ENCODE measurements around the gene CEP295NL. TPM values are rescaled to one million over a fixed set of nuclear protein-coding genes. Genes with fewer than 3 reads are reported as not detected.

The CEP295NL gene
- total and polyA plus RNA-seq, 2 of the 8 experiments (the other 6 are each of a cell fraction or from before 2014, with no cell fraction given) = 0.06 to 2.0 TPM

DNA sequence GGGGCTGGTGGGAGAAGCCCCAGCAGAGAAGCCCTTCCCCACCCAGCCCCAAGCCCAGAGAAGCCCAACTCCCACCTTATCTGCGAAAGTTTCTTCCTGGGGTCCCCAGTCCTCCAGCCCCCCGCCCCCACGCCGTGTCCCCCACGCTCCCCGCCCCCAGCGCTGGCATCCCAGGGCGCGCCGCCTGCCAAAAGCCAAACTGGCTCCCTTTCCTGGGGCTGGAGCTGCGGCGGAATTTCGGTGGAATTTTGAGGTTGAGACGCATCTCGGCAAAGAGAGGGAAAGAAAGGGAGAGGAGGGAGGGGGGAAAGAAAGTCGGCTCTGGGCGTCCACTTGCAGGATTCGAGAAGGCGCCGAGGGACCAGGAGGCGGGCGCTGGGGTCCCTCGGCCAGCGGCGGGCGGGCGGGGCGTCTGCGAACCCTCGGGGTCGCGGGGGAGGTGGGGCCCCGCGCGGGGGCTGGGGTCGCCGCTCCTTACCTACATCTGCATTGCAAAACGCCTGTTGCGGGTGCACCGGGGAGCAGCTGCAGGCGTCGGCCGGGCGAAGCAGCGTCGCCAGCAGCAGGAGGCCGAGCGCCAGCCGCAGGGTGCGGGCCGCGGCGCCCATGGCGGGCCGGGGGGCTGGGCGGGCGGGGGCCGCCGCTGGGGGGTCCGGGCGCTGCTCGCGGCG, 21.6 kb upstream of the CEP295NL start:
- Histone ChIP-seq H3K36me3 (ENCODE audit: control insufficient read depth in 2 of 4, insufficient read depth in 4 of 4, low read length in 3 of 4) (peaks cover 0 to 3% (median 0%) of the 10 kb centered on the region in 4 experiments; a peak in 1 of 8 replicates), H3K79me1 (ENCODE audit: low read depth, low read length) (peaks cover 10% of the 10 kb centered on the region), H3K23me2 (ENCODE audit: low read depth, low read length) (peaks cover 11% of the 10 kb centered on the region; the same call in 1 of the 2 replicates), H3K23ac (ENCODE audit: insufficient read length) (no peak overlapping the region), H4K91ac (replicated peaks; ENCODE audit: insufficient read length, low read length) (no peak overlapping the region), H3K4me3 (ENCODE audit: extremely low read depth in 1 of 4, insufficient read depth in 2 of 4, low read depth in 3 of 4, low read length in 4 of 4) (peak overlapping the region; percentile 60 to 83 (median 70)), H2BK12ac (ENCODE audit: low read depth, low read length) (no peak overlapping the region), H3K27ac (ENCODE audit: low read depth, low read length) (no peak overlapping the region), H4K8ac (ENCODE audit: extremely low read depth, insufficient read depth, low read length) (peak overlapping the region; percentile 75), H4K5ac (ENCODE audit: insufficient read length, low read depth, low read length) (no peak overlapping the region), H3K14ac (ENCODE audit: insufficient read length) (no peak overlapping the region), H2BK120ac (replicated peaks; ENCODE audit: low read depth, low read length) (peak overlapping the region; percentile 43), H3K18ac (ENCODE audit: extremely low read depth, low read length) (peak overlapping the region; percentile 3; the same call in 1 of the 2 replicates), H2AK5ac (ENCODE audit: low read depth, low read length) (no peak overlapping the region), H2AFZ (ENCODE audit: low read length) (no peak overlapping the region), H4K20me1 (replicated peaks in 1 of 2; ENCODE audit: control insufficient read depth in 1 of 2, insufficient read depth in 2 of 2, low read length in 2 of 2) (peaks cover 5 to 19% of the 10 kb centered on the region in 2 experiments), H2BK5ac (ENCODE audit: low read depth, low read length) (no peak overlapping the region), H3K9ac (replicated peaks in 1 of 4; ENCODE audit: extremely low read depth in 1 of 4, low read depth in 3 of 4, low read length in 3 of 4) (peak overlapping the region; percentile 35 to 80 (median 54)), H3K9me3 (ENCODE audit: insufficient read depth in 2 of 2, low read depth in 1 of 2, low read length in 1 of 2) (no peaks in the 10 kb centered on the region), H3K4ac (replicated peaks; ENCODE audit: insufficient read length, low read depth, low read length) (peak overlapping the region; percentile 53), H3K79me2 (ENCODE audit: control insufficient read depth in 1 of 2, insufficient read depth in 2 of 2, low read length in 2 of 2) (peaks cover 0 to 40% of the 10 kb centered on the region in 2 experiments; a peak in 2 of 4 replicates), H3K4me1 (replicated peaks in 1 of 4; ENCODE audit: control insufficient read depth in 3 of 4, insufficient read depth in 4 of 4, low read length in 3 of 4) (peaks cover 4 to 16% (median 10%) of the 10 kb centered on the region in 4 experiments), H2BK15ac (ENCODE audit: low read length) (no peak overlapping the region), H3K4me2 (ENCODE audit: insufficient read depth in 1 of 2, low read depth in 2 of 2, low read length in 2 of 2) (peak overlapping the region; percentile 87 to 96), H3K27me3 (replicated peaks in 1 of 4; ENCODE audit: control insufficient read depth in 3 of 4, extremely low read depth in 1 of 4, insufficient read depth in 3 of 4, low read length in 3 of 4) (no peaks in the 10 kb centered on the region), H2BK20ac (ENCODE audit: low read length) (no peak overlapping the region), H3K56ac (replicated peaks; ENCODE audit: insufficient read length, low read depth, low read length) (no peak overlapping the region)
- CTCF ChIA-PET (ENCODE audit: partially characterized antibody) = interaction anchor here (0.8 kb wide), 1 partner anchor 22 kb away, joined by 3 read pairs; the partner anchor contains the start of gene CEP295NL
- FAIRE-seq = no peak
- POLR2A ChIA-PET (ENCODE audit: partially characterized antibody) = interaction anchor here (1.4 to 2.8 kb wide), 3 partner anchors 9 to 25 kb away, joined by 3 to 16 read pairs (median 12); partner anchors contain the start of gene CEP295NL
- peak in 1 of 2 experiments; percentile 58 for DNase-seq (ENCODE audit: low read depth in 1 of 2, low spot score in 2 of 2)
- 1% methylated on average over 18 of the region's 64 CpGs; no CpG with 5 or more reads in 1 of the 2 experiments for WGBS, 2 experiments (ENCODE audit: extremely low coverage in 1 of 2, insufficient coverage in 1 of 2, insufficient read length in 1 of 2, insufficient replicate concordance in 2 of 2, low coverage in 1 of 2, low lambda C conversion rate in 2 of 2, missing lambda C conversion rate in 1 of 2)
- TF ChIP-seq BRCA1 (IDR thresholded peaks at IDR 0.05; ENCODE audit: low read depth, low read length) = no peak
- no peak for TF ChIP-seq YY1 (IDR thresholded peaks at IDR 0.05; ENCODE audit: low read depth, low read length)
- TF ChIP-seq POU5F1 (IDR thresholded peaks at IDR 0.05; ENCODE audit: low read depth, low read length) = no peak
- TF ChIP-seq SP2 (IDR thresholded peaks at IDR 0.05; ENCODE audit: low read length) = no peak
- no peak for TF ChIP-seq SIN3A (conservative IDR thresholded peaks at IDR 0.05 in 1 of 2, IDR thresholded peaks at IDR 0.05 in 1 of 2; ENCODE audit: low read depth in 1 of 2, low read length in 2 of 2)
- TF ChIP-seq SP1 (IDR thresholded peaks at IDR 0.05; ENCODE audit: low read depth, low read length) = no peak
- TF ChIP-seq KDM4A (IDR thresholded peaks at IDR 0.05; ENCODE audit: low read depth, low read length, severe bottlenecking) = no peak
- no peak for TF ChIP-seq FOSL1 (IDR thresholded peaks at IDR 0.05; ENCODE audit: insufficient read depth, low read depth, low read length)
- TF ChIP-seq BACH1 (IDR thresholded peaks at IDR 0.05; ENCODE audit: low read length) = no peak
- no peak for TF ChIP-seq SP4 (IDR thresholded peaks at IDR 0.05; ENCODE audit: low read length)
- no peak for TF ChIP-seq CREB1 (IDR thresholded peaks at IDR 0.05)
- TF ChIP-seq, protein P1, sequence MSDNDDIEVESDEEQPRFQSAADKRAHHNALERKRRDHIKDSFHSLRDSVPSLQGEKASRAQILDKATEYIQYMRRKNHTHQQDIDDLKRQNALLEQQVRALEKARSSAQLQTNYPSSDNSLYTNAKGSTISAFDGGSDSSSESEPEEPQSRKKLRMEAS (IDR thresholded peaks at IDR 0.05) = no peak; the same call in 1 of the 2 replicates
- TF ChIP-seq PHF8 (conservative IDR thresholded peaks at IDR 0.05; ENCODE audit: low read depth, low read length) = 0 out of 2 replicates have a peak, but pooled peaks have one; percentile 26

Measured in H1 (cell line).